HG03095 (cell line): Measurements from ENCODE around the gene TLE2.
"Not testable (repeated sequence)": the region's sequence is repeated elsewhere in the genome, so short reads cannot be mapped to it uniquely, and the experiment has no call there.

ENCODE experiments used
- ATAC-seq: cut with Tn5 transposase; IDR thresholded peaks from one replicate; pipeline ENCODE4 v1.9.1; 2021; ENCODE audit warnings: moderate library complexity; ENCODE audit not compliant: unreplicated experiment

The TLE2 gene

GRCh38 chr19:3038214-3038613 lies 9.1 kb upstream of the TLE2 start:
- ATAC-seq: no peak

- ATAC-seq: not testable (repeated sequence)
Observed at GRCh38 chr19:3036977-3037544, 8.0 kb upstream of the TLE2 start.

GRCh38 chr19:3036119-3036976 lies 7.3 kb upstream of the TLE2 start:
- no peak for ATAC-seq

GRCh38 chr19:3035542-3036118 lies 6.5 kb upstream of the TLE2 start:
- ATAC-seq: peak; percentile 78

GRCh38 chr19:3034656-3035541 lies 5.8 kb upstream of the TLE2 start:
- ATAC-seq: no peak

GRCh38 chr19:3034406-3034655 lies 5.3 kb upstream of the TLE2 start:
- ATAC-seq: no peak

- no peak for ATAC-seq
Observed at GRCh38 chr19:3033595-3034405, 4.7 kb upstream of the TLE2 start.

GRCh38 chr19:3031607-3031867 lies 2.5 kb upstream of the TLE2 start:
- ATAC-seq: no peak

- ATAC-seq: no peak
Observed at GRCh38 chr19:3028305-3029064, 595 bp downstream of the TLE2 start.

GRCh38 chr19:3027981-3028304 lies 1.1 kb downstream of the TLE2 start:
- ATAC-seq: no peak

GRCh38 chr19:3027292-3027691 lies 1.8 kb downstream of the TLE2 start:
- no peak for ATAC-seq

GRCh38 chr19:3026768-3027167 lies 2.3 kb downstream of the TLE2 start:
- no peak for ATAC-seq

- ATAC-seq: no peak
Observed at GRCh38 chr19:3025549-3025886, 3.6 kb downstream of the TLE2 start.

- ATAC-seq: no peak
Observed at GRCh38 chr19:3024870-3025548, 4.1 kb downstream of the TLE2 start.

- ATAC-seq: no peak
Observed at GRCh38 chr19:3024509-3024869, 4.6 kb downstream of the TLE2 start.

GRCh38 chr19:3020321-3020960 lies 8.6 kb downstream of the TLE2 start:
- no peak for ATAC-seq

GRCh38 chr19:3019211-3019854 lies 9.7 kb downstream of the TLE2 start:
- no peak for ATAC-seq

- ATAC-seq: no peak
Observed at GRCh38 chr19:3017923-3018322, 11.2 kb downstream of the TLE2 start.
